AG04450 (cell line): Measurements from ENCODE around the gene NKAIN2. TPM values are rescaled to one million over a fixed set of nuclear protein-coding genes. Genes with fewer than 3 reads are reported as not detected.

Experiments used
- CTCF ChIA-PET: fragments of 300-600, 350-600 bp; formaldehyde crosslinking; extraction: SDS; loops from one replicate; lab custom pipeline; 2022; ENCODE audit warnings: antibody characterized with exemption, inconsistent platforms; lab: Charles Lee
- POLR2A ChIA-PET: fragments of 350-600 bp; formaldehyde crosslinking; extraction: SDS; loops from one replicate; lab custom pipeline; 2021; ENCODE audit warnings: antibody characterized with exemption, inconsistent platforms; lab: Yijun Ruan, JAX
- DNase-seq: peaks from one replicate; pipeline ENCODE4 v3.0.0-alpha.2; 2011; ENCODE audit warnings: low read depth, low spot score
- H3K27ac ChIP-seq: one replicate; pipeline ENCODE4 v1.5.1; 2012; ENCODE audit warnings: low read depth, low read length, control low read depth
- H3K27me3 ChIP-seq: one replicate; pipeline ENCODE4 v1.6.0; 2012; ENCODE audit warnings: low read length; ENCODE audit not compliant: control insufficient read depth, insufficient read depth
- H3K4me3 ChIP-seq: 2 replicates; pipeline ENCODE4 v1.5.1; 2011; ENCODE audit warnings: mild to moderate bottlenecking, low read depth, low read length, control low read depth
- H3K9me3 ChIP-seq: 2 replicates; pipeline ENCODE4 v1.5.1; 2012; ENCODE audit warnings: low read length; ENCODE audit not compliant: control insufficient read depth, insufficient read depth
- CTCF ChIP-seq: IDR thresholded peaks from 2 replicates; pipeline ENCODE4 v1.5.1; 2011; ENCODE audit warnings: low read depth, low read length, control low read depth, inconsistent platforms
- polyA plus RNA-seq: library from polyadenylated mRNA; depleted of rRNA; stranded (reverse); fragments of >200 nt; gene quantifications from 2 replicates; pipeline ENCODE4 v1.2.3, GENCODE V29; 2011

The NKAIN2 gene
- polyA plus RNA-seq, 1 experiment, result not detected

- no peak for TF ChIP-seq CTCF
- Histone ChIP-seq H3K9me3 (no peaks in the 10 kb centered on the region), H3K27me3 (no peaks in the 10 kb centered on the region), H3K27ac (no peak overlapping the region), H3K4me3 (no peak overlapping the region)
- POLR2A ChIA-PET, result no interaction called here
- CTCF ChIA-PET, result no interaction called here
- no peak for DNase-seq
Measured at GRCh38 chr6:124670801-124671200, 867.1 kb downstream of the NKAIN2 start.

- CTCF ChIA-PET, result no interaction called here
- Histone ChIP-seq H3K27ac (no peak overlapping the region), H3K27me3 (no peaks in the 10 kb centered on the region), H3K4me3 (no peak overlapping the region), H3K9me3 (no peaks in the 10 kb centered on the region)
- TF ChIP-seq CTCF, result no peak
- POLR2A ChIA-PET, result no interaction called here
- DNase-seq, result no peak
Measured at GRCh38 chr6:124671324-124671723, 867.7 kb downstream of the NKAIN2 start.

GRCh38 chr6:124674042-124674441, 870.4 kb downstream of the NKAIN2 start:
- ChIA-PET POLR2A (no interaction called here), CTCF (no interaction called here)
- no peaks in the 10 kb centered on the region for H3K27me3 ChIP-seq
- no peaks in the 10 kb centered on the region for H3K9me3 ChIP-seq
- no peak overlapping the region for H3K27ac ChIP-seq
- no peak for DNase-seq
- H3K4me3 ChIP-seq, result no peak overlapping the region
- TF ChIP-seq CTCF, result no peak

- Histone ChIP-seq H3K4me3 (no peak overlapping the region), H3K27me3 (no peaks in the 10 kb centered on the region), H3K27ac (no peak overlapping the region), H3K9me3 (0 out of 2 replicates have a peak, but pooled peaks cover 2% of the 10 kb centered on the region)
- TF ChIP-seq CTCF, result no peak
- POLR2A ChIA-PET, result no interaction called here
- DNase-seq, result no peak
- CTCF ChIA-PET, result no interaction called here
Measured at GRCh38 chr6:124676033-124676432, 872.4 kb downstream of the NKAIN2 start.

- ChIA-PET CTCF (no interaction called here), POLR2A (no interaction called here)
- DNase-seq, result no peak
- no peak for TF ChIP-seq CTCF
- Histone ChIP-seq H3K27ac (no peak overlapping the region), H3K9me3 (0 out of 2 replicates have a peak, but pooled peaks cover 2% of the 10 kb centered on the region), H3K27me3 (no peaks in the 10 kb centered on the region), H3K4me3 (no peak overlapping the region)
Measured at GRCh38 chr6:124677874-124678273, 874.2 kb downstream of the NKAIN2 start.
